ENCODE data around the gene ST3GAL2.

DNA sequence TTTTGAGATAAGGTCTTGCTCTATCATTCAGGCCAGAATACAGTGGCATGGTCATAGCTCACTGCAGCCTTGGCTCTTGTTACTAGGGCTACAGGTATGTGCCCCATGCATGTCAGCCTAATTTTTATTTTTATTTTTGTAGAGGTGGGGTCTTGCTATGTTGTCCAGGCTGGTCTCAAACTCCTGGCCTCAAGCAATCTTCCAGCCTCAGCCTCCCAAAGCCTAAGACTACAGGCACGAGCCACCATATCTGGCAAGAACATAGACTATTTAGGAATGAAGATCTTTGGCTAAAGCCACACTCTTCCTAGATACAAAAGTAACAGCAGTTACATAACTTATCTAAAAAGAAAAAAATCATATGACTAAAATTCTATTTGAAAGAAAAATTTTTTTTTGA is 107.8 kb downstream of the ST3GAL2 start:
- TF ChIP-seq CTCF (IDR thresholded peaks at IDR 0.05; ENCODE audit: low read depth, low read length) (no peak), EZH2phosphoT487 (IDR thresholded peaks at IDR 0.05; ENCODE audit: low read depth) (no peak)
